Peyer's patch (tissue), 4 donors: ENCODE data around the gene RASGRP3.

Experiments
- POLR2A ChIP-seq, 2 donors: fragments of 450-650 bp; IDR thresholded peaks; one replicate each; pipeline ENCODE4 v1.5.1; 2017; ENCODE audit warnings: antibody characterized with exemption in 2 of 2, mild to moderate bottlenecking in 2 of 2, moderate library complexity in 2 of 2
- TF ChIP-seq, protein P1 (sequence below), 6 experiments: fragments of 450-650 bp in 4 of 6; fragments of 200-600 bp in 2 of 6; sonication (generic) in 1 of 6; IDR thresholded peaks; one replicate each; pipeline ENCODE4 v1.5.1; 2017 to 2019; ENCODE audit warnings: antibody characterized with exemption in 6 of 6, mild to moderate bottlenecking in 3 of 6, moderate library complexity in 1 of 6

DNA sequence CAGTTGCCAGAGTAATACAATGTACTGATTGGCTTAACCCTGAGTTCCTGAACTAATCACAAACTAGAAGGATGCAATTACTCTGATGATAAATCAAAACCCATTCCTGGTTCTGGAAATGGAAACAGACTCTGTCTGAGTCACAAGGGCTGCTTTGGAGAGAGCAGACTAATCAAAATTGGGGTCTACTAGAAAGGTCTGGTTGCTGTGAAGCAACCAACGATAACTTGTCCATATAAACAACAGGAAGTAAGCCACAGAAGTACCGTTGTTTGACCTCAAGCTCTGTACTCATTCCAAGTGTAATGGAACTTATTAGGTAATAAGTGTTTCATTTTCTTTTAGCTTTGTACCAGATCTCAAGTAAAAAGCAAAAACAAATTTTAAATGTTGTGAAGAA is 49.7 kb downstream of the RASGRP3 start:
- TF ChIP-seq, protein P1, sequence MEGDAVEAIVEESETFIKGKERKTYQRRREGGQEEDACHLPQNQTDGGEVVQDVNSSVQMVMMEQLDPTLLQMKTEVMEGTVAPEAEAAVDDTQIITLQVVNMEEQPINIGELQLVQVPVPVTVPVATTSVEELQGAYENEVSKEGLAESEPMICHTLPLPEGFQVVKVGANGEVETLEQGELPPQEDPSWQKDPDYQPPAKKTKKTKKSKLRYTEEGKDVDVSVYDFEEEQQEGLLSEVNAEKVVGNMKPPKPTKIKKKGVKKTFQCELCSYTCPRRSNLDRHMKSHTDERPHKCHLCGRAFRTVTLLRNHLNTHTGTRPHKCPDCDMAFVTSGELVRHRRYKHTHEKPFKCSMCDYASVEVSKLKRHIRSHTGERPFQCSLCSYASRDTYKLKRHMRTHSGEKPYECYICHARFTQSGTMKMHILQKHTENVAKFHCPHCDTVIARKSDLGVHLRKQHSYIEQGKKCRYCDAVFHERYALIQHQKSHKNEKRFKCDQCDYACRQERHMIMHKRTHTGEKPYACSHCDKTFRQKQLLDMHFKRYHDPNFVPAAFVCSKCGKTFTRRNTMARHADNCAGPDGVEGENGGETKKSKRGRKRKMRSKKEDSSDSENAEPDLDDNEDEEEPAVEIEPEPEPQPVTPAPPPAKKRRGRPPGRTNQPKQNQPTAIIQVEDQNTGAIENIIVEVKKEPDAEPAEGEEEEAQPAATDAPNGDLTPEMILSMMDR (IDR thresholded peaks at IDR 0.05), result no peak
- no peak for TF ChIP-seq POLR2A (IDR thresholded peaks at IDR 0.05)
